ENCODE measurements around the gene MYH8.

Gene MYH8

GRCh38 chr17:10421900-10422542 is at the start of gene MYH8:
Gene MYH8, minus strand, starts transcription at chr17:10421950. Its CDS starts 1,723 bp downstream, at chr17:10420227.
- in situ Hi-C loops (cut with HindIII; ENCODE audit: low sequenced_read_pairs) = loop anchor here (25.0 kb wide), 1 partner anchor 110 kb away; no protein-coding TSS in a partner anchor
- DNase-seq (ENCODE audit: low read depth) = no peak
- TF ChIP-seq CTCF (IDR thresholded peaks at IDR 0.05; ENCODE audit: low read depth, low read length, missing control alignments) = no peak

GRCh38 chr17:10469459-10469858 is 47.7 kb upstream of the MYH8 start, which contains the start of gene MYH4:
Gene MYH4, minus strand, starts transcription at chr17:10469559. Its CDS starts 2,814 bp downstream, at chr17:10466745.
- in situ Hi-C loops (cut with HindIII; ENCODE audit: low sequenced_read_pairs) = no loop called here
- no peak for DNase-seq (ENCODE audit: low read depth)
- no peak within 1 kb of the TSS for H3K4me3 ChIP-seq (ENCODE audit: low read depth, low read length)

More at GRCh38 chr17:10421900-10422542, at the start of gene MYH8:
- no peak within 1 kb of the TSS for H3K4me3 ChIP-seq (ENCODE audit: low read depth, low read length)

GRCh38 chr17:10463402-10463801 is 41.7 kb upstream of the MYH8 start:
- H3K4me3 ChIP-seq (ENCODE audit: low read depth, low read length) = no peak overlapping the region
- in situ Hi-C loops (cut with HindIII; ENCODE audit: low sequenced_read_pairs) = no loop called here
- no peak for TF ChIP-seq CTCF (IDR thresholded peaks at IDR 0.05; ENCODE audit: low read depth, low read length, missing control alignments)
- no peak for DNase-seq (ENCODE audit: low read depth)

More at GRCh38 chr17:10469459-10469858, 47.7 kb upstream of the MYH8 start, which contains the start of gene MYH4:
- no peak for TF ChIP-seq CTCF (IDR thresholded peaks at IDR 0.05; ENCODE audit: low read depth, low read length, missing control alignments)

- in situ Hi-C loops (cut with HindIII; ENCODE audit: low sequenced_read_pairs) = no loop called here
- no peak overlapping the region for H3K4me3 ChIP-seq (ENCODE audit: low read depth, low read length)
- TF ChIP-seq CTCF (IDR thresholded peaks at IDR 0.05; ENCODE audit: low read depth, low read length, missing control alignments) = no peak
- no peak for DNase-seq (ENCODE audit: low read depth)
Measured at GRCh38 chr17:10460062-10460461, 38.3 kb upstream of the MYH8 start.

GRCh38 chr17:10458701-10459100 is 37.0 kb upstream of the MYH8 start:
- TF ChIP-seq CTCF (IDR thresholded peaks at IDR 0.05; ENCODE audit: low read depth, low read length, missing control alignments) = no peak
- DNase-seq (ENCODE audit: low read depth) = no peak
- in situ Hi-C loops (cut with HindIII; ENCODE audit: low sequenced_read_pairs) = no loop called here
- H3K4me3 ChIP-seq (ENCODE audit: low read depth, low read length) = no peak overlapping the region

- TF ChIP-seq CTCF (IDR thresholded peaks at IDR 0.05; ENCODE audit: low read depth, low read length, missing control alignments) = no peak
- H3K4me3 ChIP-seq (ENCODE audit: low read depth, low read length) = no peak overlapping the region
- in situ Hi-C loops (cut with HindIII; ENCODE audit: low sequenced_read_pairs) = no loop called here
- no peak for DNase-seq (ENCODE audit: low read depth)
Measured at GRCh38 chr17:10457952-10458351, 36.2 kb upstream of the MYH8 start.
